Measurements from ENCODE around the gene ADGRL2. TPM values are rescaled to one million over a fixed set of nuclear protein-coding genes. Genes with fewer than 3 reads are reported as not detected.

ADGRL2 gene
- total RNA-seq, 1 donor from 2014 or later = 48.9 TPM

- Histone ChIP-seq H3K27ac (no peak overlapping the region), H3K4me3 (no peak overlapping the region), H3K36me3 (no peaks in the 10 kb centered on the region), H3K9me3 (no peaks in the 10 kb centered on the region), H3K4me1 (peaks cover 0 to 2% of the 10 kb centered on the region in 2 donors), H3K27me3 (no peaks in the 10 kb centered on the region)
- no peak for DNase-seq (ENCODE audit: low spot score in 2 of 2)
- TF ChIP-seq CTCF (IDR thresholded peaks at IDR 0.05) = no peak
- intact Hi-C loops (cut with DNase I) = no loop called here
These were observed 18.9 kb downstream of the ADGRL2 start for GRCh38 chr1:81819613-81820012.

- no peak overlapping the region for H3K27ac ChIP-seq
- no peak for TF ChIP-seq CTCF (IDR thresholded peaks at IDR 0.05)
- H3K9me3 ChIP-seq = no peaks in the 10 kb centered on the region
- DNase-seq (ENCODE audit: low spot score in 2 of 2) = no peak
- peaks cover 0 to 1% of the 10 kb centered on the region in 2 donors for H3K4me1 ChIP-seq
- H3K4me3 ChIP-seq = no peak overlapping the region
- intact Hi-C loops (cut with DNase I) = no loop called here
- no peaks in the 10 kb centered on the region for H3K27me3 ChIP-seq
- no peaks in the 10 kb centered on the region for H3K36me3 ChIP-seq
These were observed 20.0 kb downstream of the ADGRL2 start for GRCh38 chr1:81820765-81821164.

DNA sequence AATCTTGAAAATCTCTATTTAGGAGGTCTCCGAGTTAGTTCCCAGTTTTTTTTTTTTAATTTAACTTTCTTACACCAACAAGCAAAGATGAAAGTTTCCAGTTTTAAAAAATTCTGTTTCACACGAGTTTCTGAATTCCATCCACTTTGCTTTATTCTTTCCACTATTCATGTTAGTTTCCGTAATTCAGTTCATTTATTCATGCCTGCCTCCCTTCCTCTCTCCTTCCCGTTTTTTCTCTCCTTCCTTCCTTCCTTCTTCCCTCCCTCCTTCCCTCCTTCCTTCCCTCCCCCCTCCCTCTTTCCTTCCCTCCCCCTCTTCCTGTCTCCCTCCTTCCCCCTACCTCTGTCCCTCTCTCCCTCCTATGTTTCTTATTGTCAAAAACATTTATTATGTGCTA, 22.3 kb downstream of the ADGRL2 start:
- Histone ChIP-seq H3K27ac (no peak overlapping the region), H3K36me3 (no peaks in the 10 kb centered on the region), H3K9me3 (no peaks in the 10 kb centered on the region), H3K4me3 (no peak overlapping the region), H3K4me1 (no peaks in the 10 kb centered on the region), H3K27me3 (no peaks in the 10 kb centered on the region)
- DNase-seq (ENCODE audit: low spot score in 2 of 2) = no peak
- intact Hi-C loops (cut with DNase I) = no loop called here
- TF ChIP-seq CTCF (IDR thresholded peaks at IDR 0.05) = no peak

DNA sequence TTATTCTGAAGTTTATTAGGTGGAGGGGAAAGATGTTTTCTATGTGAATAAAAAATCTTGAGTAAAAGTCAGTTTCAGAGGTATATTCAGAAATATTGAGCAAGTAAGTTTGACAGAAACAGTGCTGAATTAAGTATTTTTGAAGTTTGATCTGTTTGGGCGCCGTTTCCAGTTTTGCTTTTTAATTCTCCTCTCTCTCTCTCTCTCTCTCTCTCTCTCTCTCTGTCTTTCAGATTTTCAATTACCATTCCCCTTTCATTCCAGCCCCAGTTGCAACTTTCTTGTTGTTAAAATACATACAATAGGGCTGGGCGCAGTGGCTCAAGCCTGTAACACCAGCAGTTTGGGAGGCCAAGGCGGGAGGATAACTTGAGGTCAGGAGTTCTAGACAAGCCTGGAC, 24.0 kb downstream of the ADGRL2 start:
- TF ChIP-seq CTCF (IDR thresholded peaks at IDR 0.05) = no peak
- no peaks in the 10 kb centered on the region for H3K27me3 ChIP-seq
- no peak overlapping the region for H3K27ac ChIP-seq
- no peak for DNase-seq (ENCODE audit: low spot score in 2 of 2)
- intact Hi-C loops (cut with DNase I) = no loop called here
- H3K4me1 ChIP-seq = no peaks in the 10 kb centered on the region
- no peaks in the 10 kb centered on the region for H3K36me3 ChIP-seq
- H3K4me3 ChIP-seq = no peak overlapping the region
- H3K9me3 ChIP-seq = no peaks in the 10 kb centered on the region

GRCh38 chr1:81827942-81828341, 27.2 kb downstream of the ADGRL2 start:
- H3K27me3 ChIP-seq = no peaks in the 10 kb centered on the region
- H3K4me3 ChIP-seq = no peak overlapping the region
- DNase-seq (ENCODE audit: low spot score in 2 of 2) = no peak
- no peaks in the 10 kb centered on the region for H3K9me3 ChIP-seq
- no peaks in the 10 kb centered on the region for H3K36me3 ChIP-seq
- no peak overlapping the region for H3K27ac ChIP-seq
- peaks cover 0 to 7% of the 10 kb centered on the region in 2 donors for H3K4me1 ChIP-seq
- intact Hi-C loops (cut with DNase I) = no loop called here
- no peak for TF ChIP-seq CTCF (IDR thresholded peaks at IDR 0.05)

- Histone ChIP-seq H3K27ac (no peak overlapping the region), H3K27me3 (no peaks in the 10 kb centered on the region), H3K9me3 (no peaks in the 10 kb centered on the region), H3K4me3 (no peak overlapping the region), H3K4me1 (peaks cover 7 to 18% of the 10 kb centered on the region in 2 donors), H3K36me3 (no peaks in the 10 kb centered on the region)
- no peak for TF ChIP-seq CTCF (IDR thresholded peaks at IDR 0.05)
- intact Hi-C loops (cut with DNase I) = no loop called here
- no peak for DNase-seq (ENCODE audit: low spot score in 2 of 2)
These were observed 31.8 kb downstream of the ADGRL2 start for GRCh38 chr1:81832573-81832972.

Measured in ascending aorta (tissue), 2 donors.